ENCODE measurements around the gene GAPT. TPM values are rescaled to one million over a fixed set of nuclear protein-coding genes. Genes with fewer than 3 reads are reported as not detected.
A peak's percentile ranks its signal among the peaks of the same experiment; 100 is the strongest.

The GAPT gene
- polyA plus RNA-seq, 1 donor from 2014 or later, result not detected

- H3K79me2 ChIP-seq (replicated peaks; ENCODE audit: insufficient read depth, low read length), result no peaks in the 10 kb centered on the region
- H3F3A ChIP-seq (ENCODE audit: insufficient read depth, low read length, poor library complexity, severe bottlenecking), result no peaks in the 10 kb centered on the region
- no peak overlapping the region for H3K4me2 ChIP-seq (ENCODE audit: low read length)
- H3K9me3 ChIP-seq (ENCODE audit: low read length), result no peaks in the 10 kb centered on the region
- H3K27me3 ChIP-seq (ENCODE audit: insufficient read depth, low read depth, low read length), result no peaks in the 10 kb centered on the region
- H3K9me2 ChIP-seq (ENCODE audit: insufficient read depth, low read length), result no peaks in the 10 kb centered on the region
- no peak overlapping the region for H3K9ac ChIP-seq (ENCODE audit: low read length)
- no peak for TF ChIP-seq TAF1 (IDR thresholded peaks at IDR 0.05; ENCODE audit: low read depth)
- TF ChIP-seq, protein P1, sequence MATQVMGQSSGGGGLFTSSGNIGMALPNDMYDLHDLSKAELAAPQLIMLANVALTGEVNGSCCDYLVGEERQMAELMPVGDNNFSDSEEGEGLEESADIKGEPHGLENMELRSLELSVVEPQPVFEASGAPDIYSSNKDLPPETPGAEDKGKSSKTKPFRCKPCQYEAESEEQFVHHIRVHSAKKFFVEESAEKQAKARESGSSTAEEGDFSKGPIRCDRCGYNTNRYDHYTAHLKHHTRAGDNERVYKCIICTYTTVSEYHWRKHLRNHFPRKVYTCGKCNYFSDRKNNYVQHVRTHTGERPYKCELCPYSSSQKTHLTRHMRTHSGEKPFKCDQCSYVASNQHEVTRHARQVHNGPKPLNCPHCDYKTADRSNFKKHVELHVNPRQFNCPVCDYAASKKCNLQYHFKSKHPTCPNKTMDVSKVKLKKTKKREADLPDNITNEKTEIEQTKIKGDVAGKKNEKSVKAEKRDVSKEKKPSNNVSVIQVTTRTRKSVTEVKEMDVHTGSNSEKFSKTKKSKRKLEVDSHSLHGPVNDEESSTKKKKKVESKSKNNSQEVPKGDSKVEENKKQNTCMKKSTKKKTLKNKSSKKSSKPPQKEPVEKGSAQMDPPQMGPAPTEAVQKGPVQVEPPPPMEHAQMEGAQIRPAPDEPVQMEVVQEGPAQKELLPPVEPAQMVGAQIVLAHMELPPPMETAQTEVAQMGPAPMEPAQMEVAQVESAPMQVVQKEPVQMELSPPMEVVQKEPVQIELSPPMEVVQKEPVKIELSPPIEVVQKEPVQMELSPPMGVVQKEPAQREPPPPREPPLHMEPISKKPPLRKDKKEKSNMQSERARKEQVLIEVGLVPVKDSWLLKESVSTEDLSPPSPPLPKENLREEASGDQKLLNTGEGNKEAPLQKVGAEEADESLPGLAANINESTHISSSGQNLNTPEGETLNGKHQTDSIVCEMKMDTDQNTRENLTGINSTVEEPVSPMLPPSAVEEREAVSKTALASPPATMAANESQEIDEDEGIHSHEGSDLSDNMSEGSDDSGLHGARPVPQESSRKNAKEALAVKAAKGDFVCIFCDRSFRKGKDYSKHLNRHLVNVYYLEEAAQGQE (IDR thresholded peaks at IDR 0.05; ENCODE audit: borderline replicate concordance), result no peak
- no peak for TF ChIP-seq EP300 (conservative IDR thresholded peaks at IDR 0.05; ENCODE audit: poor library complexity, severe bottlenecking)
- TF ChIP-seq POLR2AphosphoS5 (IDR thresholded peaks at IDR 0.05), result no peak
- TF ChIP-seq RAD21 (conservative IDR thresholded peaks at IDR 0.05), result peak; percentile 80
- TF ChIP-seq CTCF (IDR thresholded peaks at IDR 0.05; ENCODE audit: poor library complexity, severe bottlenecking), result peak; percentile 82
- no peak for TF ChIP-seq MXI1 (conservative IDR thresholded peaks at IDR 0.05; ENCODE audit: poor library complexity, severe bottlenecking)
- no peak for TF ChIP-seq EZH2 (IDR thresholded peaks at IDR 0.05; ENCODE audit: borderline replicate concordance, insufficient read depth, low read length, poor library complexity, severe bottlenecking)
- peak; percentile 89 for TF ChIP-seq SMC3 (conservative IDR thresholded peaks at IDR 0.05; ENCODE audit: poor library complexity)
- no peak overlapping the region for H3K4me3 ChIP-seq (ENCODE audit: low read length)
- H3K27ac ChIP-seq (ENCODE audit: low read length), result no peak overlapping the region
- no peaks in the 10 kb centered on the region for H3K36me3 ChIP-seq (ENCODE audit: insufficient read depth, low read length)
- H2AFZ ChIP-seq (ENCODE audit: low read depth, low read length), result no peak overlapping the region
- H4K20me1 ChIP-seq (ENCODE audit: insufficient read depth), result no peaks in the 10 kb centered on the region
Observed at GRCh38 chr5:58498340-58498942, 7.2 kb downstream of the GAPT start.

- Histone ChIP-seq H3K36me3 (ENCODE audit: insufficient read depth, low read length) (no peaks in the 10 kb centered on the region), H2AFZ (ENCODE audit: low read depth, low read length) (no peak overlapping the region), H3K9me2 (ENCODE audit: insufficient read depth, low read length) (no peaks in the 10 kb centered on the region), H3F3A (ENCODE audit: insufficient read depth, low read length, poor library complexity, severe bottlenecking) (no peaks in the 10 kb centered on the region), H3K9me3 (ENCODE audit: low read length) (no peaks in the 10 kb centered on the region), H3K9ac (ENCODE audit: low read length) (no peak overlapping the region), H3K27ac (ENCODE audit: low read length) (no peak overlapping the region), H3K4me2 (ENCODE audit: low read length) (no peak overlapping the region), H3K4me3 (ENCODE audit: low read length) (no peak overlapping the region), H3K79me2 (replicated peaks; ENCODE audit: insufficient read depth, low read length) (no peaks in the 10 kb centered on the region), H3K27me3 (ENCODE audit: insufficient read depth, low read depth, low read length) (no peaks in the 10 kb centered on the region), H4K20me1 (ENCODE audit: insufficient read depth) (no peaks in the 10 kb centered on the region)
- TF ChIP-seq RAD21 (conservative IDR thresholded peaks at IDR 0.05), result no peak
- no peak for TF ChIP-seq SMC3 (conservative IDR thresholded peaks at IDR 0.05; ENCODE audit: poor library complexity)
- TF ChIP-seq EZH2 (IDR thresholded peaks at IDR 0.05; ENCODE audit: borderline replicate concordance, insufficient read depth, low read length, poor library complexity, severe bottlenecking), result no peak
- no peak for TF ChIP-seq POLR2AphosphoS5 (IDR thresholded peaks at IDR 0.05)
- no peak for TF ChIP-seq EP300 (conservative IDR thresholded peaks at IDR 0.05; ENCODE audit: poor library complexity, severe bottlenecking)
- no peak for TF ChIP-seq TAF1 (IDR thresholded peaks at IDR 0.05; ENCODE audit: low read depth)
- no peak for TF ChIP-seq CTCF (IDR thresholded peaks at IDR 0.05; ENCODE audit: poor library complexity, severe bottlenecking)
Observed at GRCh38 chr5:58499231-58499630, 8.0 kb downstream of the GAPT start.

Measured in neural cell (in vitro differentiated cells).